Stimulated activated CD4-positive, alpha-beta T cell treated with anti-CD3 and anti-CD28 coated beads, Interleukin-15, amount 100 ng/mL, for 24 hours (primary cell): ENCODE results near the gene NEMP1.

Experiments
- DNase-seq: peaks from one replicate; pipeline ENCODE4 v3.0.0-alpha.2; 2020

NEMP1 gene

GRCh38 chr12:57106021-57106708 is 27.6 kb upstream of the NEMP1 start:
- no peak for DNase-seq

GRCh38 chr12:57105011-57105753 is 26.6 kb upstream of the NEMP1 start:
- no peak for DNase-seq

GRCh38 chr12:57104292-57104910 is 25.8 kb upstream of the NEMP1 start:
- no peak for DNase-seq

GRCh38 chr12:57103856-57104255 is 25.3 kb upstream of the NEMP1 start:
- no peak for DNase-seq

GRCh38 chr12:57101892-57102695 is 23.5 kb upstream of the NEMP1 start:
- DNase-seq = no peak

- no peak for DNase-seq
Observed at GRCh38 chr12:57099766-57100165, 21.2 kb upstream of the NEMP1 start.

GRCh38 chr12:57099047-57099714 is 20.6 kb upstream of the NEMP1 start:
- no peak for DNase-seq

- DNase-seq = no peak
Observed at GRCh38 chr12:57098546-57098945, 20.0 kb upstream of the NEMP1 start.

- DNase-seq = no peak
Observed at GRCh38 chr12:57097554-57097835, 18.9 kb upstream of the NEMP1 start.

- DNase-seq = no peak
Observed at GRCh38 chr12:57096748-57097553, 18.4 kb upstream of the NEMP1 start.

GRCh38 chr12:57096099-57096572 is 17.5 kb upstream of the NEMP1 start:
- DNase-seq = no peak

GRCh38 chr12:57095440-57095839 is 16.8 kb upstream of the NEMP1 start:
- DNase-seq = no peak

- DNase-seq = peak; percentile 28
Observed at GRCh38 chr12:57094208-57095160, 15.9 kb upstream of the NEMP1 start.

- peak; percentile 86 for DNase-seq
Observed at GRCh38 chr12:57093415-57094207, 15.0 kb upstream of the NEMP1 start.

GRCh38 chr12:57092876-57093414 is 14.4 kb upstream of the NEMP1 start:
- no peak for DNase-seq

- DNase-seq = no peak
Observed at GRCh38 chr12:57092529-57092862, 13.9 kb upstream of the NEMP1 start.

GRCh38 chr12:57091638-57092528 is 13.3 kb upstream of the NEMP1 start:
- no peak for DNase-seq

- DNase-seq = no peak
Observed at GRCh38 chr12:57090924-57091637, 12.5 kb upstream of the NEMP1 start.
